GM18951 (cell line): ENCODE data around the gene ZNF18.
"Not testable (repeated sequence)": the region's sequence is repeated elsewhere in the genome, so short reads cannot be mapped to it uniquely, and the experiment has no call there.

Experiments
- POLR2A ChIP-seq: IDR thresholded peaks from 4 replicates; pipeline ENCODE4 v1.6.1; 2011; ENCODE audit warnings: mild to moderate bottlenecking; ENCODE audit not compliant: insufficient read length, insufficient read depth; ENCODE audit errors: extremely low read depth
- in situ Hi-C: fragments of 300-500 bp; cut with MboI; formaldehyde crosslinking; loops from one replicate; pipeline ENCODE4 v1.12.0; 2022; ENCODE audit warnings: low sequenced_read_pairs, mixed read lengths, inconsistent platforms; ENCODE audit not compliant: unreplicated experiment

The ZNF18 gene

GRCh38 chr17:11953924-11954323, 43.4 kb downstream of the ZNF18 start:
- in situ Hi-C loops = no loop called here
- TF ChIP-seq POLR2A = no peak

GRCh38 chr17:11952610-11953009, 44.7 kb downstream of the ZNF18 start:
- TF ChIP-seq POLR2A = no peak
- in situ Hi-C loops = no loop called here

GRCh38 chr17:11950771-11951519, 46.3 kb downstream of the ZNF18 start:
- in situ Hi-C loops = no loop called here
- TF ChIP-seq POLR2A = no peak

- in situ Hi-C loops = not testable (repeated sequence)
Observed at GRCh38 chr17:11949571-11949970, 47.7 kb downstream of the ZNF18 start.

- in situ Hi-C loops = no loop called here
Observed at GRCh38 chr17:11948789-11949188, 48.5 kb downstream of the ZNF18 start.

GRCh38 chr17:11944587-11944986, 52.7 kb downstream of the ZNF18 start:
- no peak for TF ChIP-seq POLR2A
- in situ Hi-C loops = no loop called here

More at GRCh38 chr17:11948789-11949188, 48.5 kb downstream of the ZNF18 start:
- no peak for TF ChIP-seq POLR2A

- in situ Hi-C loops = no loop called here
Observed at GRCh38 chr17:11943759-11944347, 53.4 kb downstream of the ZNF18 start.

GRCh38 chr17:11943086-11943485, 54.2 kb downstream of the ZNF18 start:
- in situ Hi-C loops = not testable (repeated sequence)

More at GRCh38 chr17:11943759-11944347, 53.4 kb downstream of the ZNF18 start:
- TF ChIP-seq POLR2A = no peak

GRCh38 chr17:11940904-11941303, 56.4 kb downstream of the ZNF18 start:
- in situ Hi-C loops = no loop called here
- no peak for TF ChIP-seq POLR2A

- in situ Hi-C loops = no loop called here
- no peak for TF ChIP-seq POLR2A
Observed at GRCh38 chr17:11935734-11936406, 61.4 kb downstream of the ZNF18 start.

GRCh38 chr17:11932337-11932898, 64.9 kb downstream of the ZNF18 start:
- in situ Hi-C loops = no loop called here
- no peak for TF ChIP-seq POLR2A

GRCh38 chr17:11928436-11928835, 68.8 kb downstream of the ZNF18 start:
- in situ Hi-C loops = no loop called here
- TF ChIP-seq POLR2A = no peak
